Activated B cell treated with CpG ODN at 0.5 μM for 24 hours (primary cell): Measurements from ENCODE around the gene KRTAP4-6. TPM values are rescaled to one million over a fixed set of nuclear protein-coding genes. Genes with fewer than 3 reads are reported as not detected.
"Not testable (repeated sequence)": the region's sequence is repeated elsewhere in the genome, so short reads cannot be mapped to it uniquely, and the experiment has no call there.

Source experiments
- ATAC-seq: fragments of 200-7000 bp; cut with Tn5 transposase; one replicate; pipeline ENCODE4 v1.10.0; 2021; ENCODE audit warnings: low read depth, mild to moderate bottlenecking, moderate library complexity
- CTCF ChIA-PET: fragments of 350-600 bp; sonication (Branson Sonifier 250); formaldehyde crosslinking; loops from one replicate; lab custom pipeline; 2021; ENCODE audit warnings: antibody characterized with exemption; lab: Charles Lee
- POLR2A ChIA-PET: fragments of 350-600 bp; sonication (Branson Sonifier 250); formaldehyde crosslinking; loops from one replicate; lab custom pipeline; 2021; ENCODE audit warnings: antibody characterized with exemption; lab: Charles Lee
- DNase-seq: peaks from one replicate; pipeline ENCODE4 v3.0.0; 2022
- H3K27ac Mint-ChIP-seq: one replicate; pipeline ENCODE4 v1.8.0; 2020; ENCODE audit warnings: mixed read lengths
- H3K27me3 Mint-ChIP-seq: one replicate; pipeline ENCODE4 v1.8.0; 2021; ENCODE audit warnings: mixed read lengths
- H3K36me3 Mint-ChIP-seq: one replicate; pipeline ENCODE4 v1.8.0; 2021; ENCODE audit warnings: low read depth, mixed read lengths
- H3K4me1 Mint-ChIP-seq: one replicate; pipeline ENCODE4 v1.8.0; 2021; ENCODE audit warnings: mixed read lengths
- H3K4me3 Mint-ChIP-seq: one replicate; pipeline ENCODE4 v1.8.0; 2020; ENCODE audit warnings: mild to moderate bottlenecking, mixed read lengths
- H3K9me3 Mint-ChIP-seq: one replicate; pipeline ENCODE4 v1.8.0; 2020; ENCODE audit warnings: mixed read lengths
- CTCF ChIP-seq: fragments of 200-600 bp; IDR thresholded peaks from one replicate; pipeline ENCODE4 v1.8.0; 2022; ENCODE audit warnings: antibody characterized with exemption, mild to moderate bottlenecking
- intact Hi-C: fragments of 100-400 bp; cut with micrococcal nuclease; formaldehyde crosslinking; loops from one replicate; pipeline ENCODE4 v1.15.1; 2024
- total RNA-seq: library from RNA; stranded (reverse); gene quantifications from 2 replicates; pipeline ENCODE4 v1.2.3, GENCODE V29; 2022

The KRTAP4-6 gene
- total RNA-seq = not detected in 2 replicates

- no peak for ATAC-seq
- peaks cover 36% of the 10 kb centered on the region for H3K9me3 Mint-ChIP-seq
- ChIA-PET POLR2A (no interaction called here), CTCF (no interaction called here)
- no peak within 1 kb of the TSS for H3K27ac Mint-ChIP-seq
- TF ChIP-seq CTCF = no peak
- H3K4me1 Mint-ChIP-seq = no peaks in the 10 kb centered on the region
- no peak for DNase-seq
- no peak within 1 kb of the TSS for H3K4me3 Mint-ChIP-seq
- intact Hi-C loops = no loop called here
- peaks cover 7% of the 10 kb centered on the region for H3K36me3 Mint-ChIP-seq
- H3K27me3 Mint-ChIP-seq = peaks cover 12% of the 10 kb centered on the region
These were observed at the start of gene KRTAP4-6 for GRCh38 chr17:41140360-41141131. Gene KRTAP4-6, minus strand, starts transcription at chr17:41140544. Its CDS starts 57 bp downstream, at chr17:41140487.

- H3K36me3 Mint-ChIP-seq, POLR2A ChIA-PET, CTCF ChIA-PET, H3K4me1 Mint-ChIP-seq, H3K4me3 Mint-ChIP-seq, H3K9me3 Mint-ChIP-seq, DNase-seq, H3K27ac Mint-ChIP-seq, intact Hi-C loops, ATAC-seq: not testable (repeated sequence)
- peaks cover 27% of the 10 kb centered on the region for H3K27me3 Mint-ChIP-seq
These were observed 49.5 kb upstream of the KRTAP4-6 start, which contains the start of gene KRTAP9-1 for GRCh38 chr17:41189837-41190318. Gene KRTAP9-1, plus strand, starts transcription at chr17:41189887. Its CDS starts 0 bp downstream, at chr17:41189887.

GRCh38 chr17:41186872-41187271 is 46.5 kb upstream of the KRTAP4-6 start:
- Mint-ChIP-seq H3K27ac (no peak overlapping the region), H3K9me3 (no peaks in the 10 kb centered on the region), H3K36me3 (no peaks in the 10 kb centered on the region), H3K4me3 (no peak overlapping the region), H3K27me3 (peaks cover 22% of the 10 kb centered on the region), H3K4me1 (no peaks in the 10 kb centered on the region)
- intact Hi-C loops = no loop called here
- DNase-seq (no peak), ATAC-seq (no peak)
- TF ChIP-seq CTCF = no peak
- POLR2A ChIA-PET = interaction anchor here (1.6 kb wide), 1 partner anchor 11 kb away, joined by 4 read pairs; no protein-coding TSS in a partner anchor
- CTCF ChIA-PET = no interaction called here

- no peak for DNase-seq
- H3K9me3 Mint-ChIP-seq = no peaks in the 10 kb centered on the region
- H3K27ac Mint-ChIP-seq = no peak overlapping the region
- H3K4me1 Mint-ChIP-seq = no peaks in the 10 kb centered on the region
- ATAC-seq = no peak
- ChIA-PET POLR2A (no interaction called here), CTCF (no interaction called here)
- H3K4me3 Mint-ChIP-seq = no peak overlapping the region
- H3K36me3 Mint-ChIP-seq = no peaks in the 10 kb centered on the region
- H3K27me3 Mint-ChIP-seq = peaks cover 15% of the 10 kb centered on the region
- TF ChIP-seq CTCF = no peak
- intact Hi-C loops = no loop called here
These were observed 44.7 kb upstream of the KRTAP4-6 start for GRCh38 chr17:41185001-41185400.

GRCh38 chr17:41184480-41184961 is 44.2 kb upstream of the KRTAP4-6 start, which contains the start of gene KRTAP4-1:
Gene KRTAP4-1, minus strand, starts transcription at chr17:41184911. Its CDS starts 57 bp downstream, at chr17:41184854.
- Mint-ChIP-seq H3K4me1 (no peaks in the 10 kb centered on the region), H3K9me3 (no peaks in the 10 kb centered on the region), H3K27me3 (peaks cover 13% of the 10 kb centered on the region), H3K4me3 (no peak within 1 kb of the TSS), H3K27ac (no peak within 1 kb of the TSS), H3K36me3 (no peaks in the 10 kb centered on the region)
- TF ChIP-seq CTCF = no peak
- DNase-seq = no peak
- intact Hi-C loops = no loop called here
- POLR2A ChIA-PET = no interaction called here
- CTCF ChIA-PET = no interaction called here
- no peak for ATAC-seq
